Spleen (tissue), 7 donors: ENCODE measurements around the gene TRMT112.

Experiments used
- CTCF ChIP-seq, 11 experiments: fragments of 200-600 bp in 7 of 11; fragments of 450-650 bp in 4 of 11; sonication (generic) in 4 of 11; IDR thresholded peaks in 8 of 11; conservative IDR thresholded peaks in 3 of 11; 1 replicate in 7 of 11; 2 replicates in 4 of 11; pipeline versions ENCODE4 v1.4.0 to v1.8.0; 2016 to 2021; ENCODE audit warnings: antibody characterized with exemption in 11 of 11, inconsistent platforms in 4 of 11, mild to moderate bottlenecking in 1 of 11
- POLR2A ChIP-seq, 3 donors: fragments of 450-650 bp; IDR thresholded peaks; one replicate each; pipeline ENCODE4 v1.5.1; 2017; ENCODE audit warnings: antibody characterized with exemption in 3 of 3, mild to moderate bottlenecking in 1 of 3
- donor health status: DM: no; HTN: no; CAD: no; lungs with moderate emphysema.
- donor health status: DM: no; HTN: no; CAD: no.
- donor health status: DM: no; HTN: no; CAD: no.

GRCh38 chr11:64364435-64364834 lies 47.1 kb upstream of the TRMT112 start:
- TF ChIP-seq CTCF (IDR thresholded peaks at IDR 0.05 in 8 of 11, conservative IDR thresholded peaks at IDR 0.05 in 3 of 11) = no peak
- TF ChIP-seq POLR2A (IDR thresholded peaks at IDR 0.05) = no peak
